ENCODE data around the gene MYO6. TPM values are rescaled to one million over a fixed set of nuclear protein-coding genes. Genes with fewer than 3 reads are reported as not detected.

The MYO6 gene
- total RNA-seq, 2 donors from 2014 or later = 72.3 to 80.9 TPM

DNA sequence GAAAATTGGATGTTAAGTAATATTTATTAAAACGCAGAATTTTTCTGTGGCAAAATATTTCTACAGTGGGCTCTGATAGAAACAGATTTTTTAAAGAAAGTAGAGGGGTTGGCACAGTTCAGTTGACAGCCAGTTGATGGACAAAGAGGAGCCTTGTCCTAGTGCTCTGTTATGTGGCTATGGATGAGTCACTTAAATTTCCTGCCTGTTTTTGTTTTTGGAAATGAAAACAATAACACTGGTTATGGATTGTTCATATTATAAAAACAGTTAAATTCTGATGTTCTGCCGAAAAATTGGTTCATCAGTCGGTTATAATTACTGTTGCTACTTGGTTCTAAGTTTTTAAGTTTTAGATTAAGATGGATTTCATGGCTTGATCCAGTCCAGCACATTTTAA, 42.8 kb downstream of the MYO6 start:
- no peak overlapping the region for H3K4me3 ChIP-seq
- no peaks in the 10 kb centered on the region for H3K4me1 ChIP-seq
- DNase-seq = no peak
- H3K36me3 ChIP-seq = no peaks in the 10 kb centered on the region
- no peaks in the 10 kb centered on the region for H3K9me3 ChIP-seq
- H3K27ac ChIP-seq = no peak overlapping the region
- intact Hi-C loops (cut with DNase I) = no loop called here
- no peaks in the 10 kb centered on the region for H3K27me3 ChIP-seq
- TF ChIP-seq, protein P1, sequence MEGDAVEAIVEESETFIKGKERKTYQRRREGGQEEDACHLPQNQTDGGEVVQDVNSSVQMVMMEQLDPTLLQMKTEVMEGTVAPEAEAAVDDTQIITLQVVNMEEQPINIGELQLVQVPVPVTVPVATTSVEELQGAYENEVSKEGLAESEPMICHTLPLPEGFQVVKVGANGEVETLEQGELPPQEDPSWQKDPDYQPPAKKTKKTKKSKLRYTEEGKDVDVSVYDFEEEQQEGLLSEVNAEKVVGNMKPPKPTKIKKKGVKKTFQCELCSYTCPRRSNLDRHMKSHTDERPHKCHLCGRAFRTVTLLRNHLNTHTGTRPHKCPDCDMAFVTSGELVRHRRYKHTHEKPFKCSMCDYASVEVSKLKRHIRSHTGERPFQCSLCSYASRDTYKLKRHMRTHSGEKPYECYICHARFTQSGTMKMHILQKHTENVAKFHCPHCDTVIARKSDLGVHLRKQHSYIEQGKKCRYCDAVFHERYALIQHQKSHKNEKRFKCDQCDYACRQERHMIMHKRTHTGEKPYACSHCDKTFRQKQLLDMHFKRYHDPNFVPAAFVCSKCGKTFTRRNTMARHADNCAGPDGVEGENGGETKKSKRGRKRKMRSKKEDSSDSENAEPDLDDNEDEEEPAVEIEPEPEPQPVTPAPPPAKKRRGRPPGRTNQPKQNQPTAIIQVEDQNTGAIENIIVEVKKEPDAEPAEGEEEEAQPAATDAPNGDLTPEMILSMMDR (IDR thresholded peaks at IDR 0.05) = no peak
- H3K9ac ChIP-seq (ENCODE audit: low read depth in 2 of 2, low read length in 2 of 2) = no peak overlapping the region

DNA sequence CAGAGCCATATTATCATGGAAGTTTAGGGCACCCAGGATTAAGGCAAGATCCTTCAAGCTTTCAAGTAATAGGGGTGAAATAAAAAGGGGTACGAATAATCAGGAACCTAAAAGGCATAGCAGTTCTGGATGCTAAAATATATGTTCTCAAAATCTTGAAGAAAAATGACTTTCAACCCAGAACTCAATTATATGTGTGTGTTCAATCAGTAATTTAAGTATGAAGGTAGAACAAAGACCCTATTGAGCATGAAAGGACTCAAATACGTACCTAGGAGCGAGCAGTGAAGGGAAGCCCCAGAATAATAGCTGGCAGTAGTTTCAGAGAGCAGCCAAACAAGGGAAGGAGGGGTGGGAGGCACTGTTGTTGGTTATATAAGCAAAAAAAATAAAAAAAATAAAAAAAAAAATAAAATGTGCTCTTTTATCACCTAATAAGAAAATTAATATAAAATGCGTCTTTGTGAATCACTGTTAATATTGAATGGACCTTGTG, 45.4 kb downstream of the MYO6 start:
- Histone ChIP-seq H3K4me3 (no peak overlapping the region), H3K27me3 (no peaks in the 10 kb centered on the region), H3K27ac (no peak overlapping the region), H3K9me3 (no peaks in the 10 kb centered on the region), H3K36me3 (no peaks in the 10 kb centered on the region), H3K4me1 (no peaks in the 10 kb centered on the region), H3K9ac (ENCODE audit: low read depth in 2 of 2, low read length in 2 of 2) (no peak overlapping the region)
- TF ChIP-seq, protein P1 (IDR thresholded peaks at IDR 0.05) = no peak
- intact Hi-C loops (cut with DNase I) = no loop called here
- no peak for DNase-seq

DNA sequence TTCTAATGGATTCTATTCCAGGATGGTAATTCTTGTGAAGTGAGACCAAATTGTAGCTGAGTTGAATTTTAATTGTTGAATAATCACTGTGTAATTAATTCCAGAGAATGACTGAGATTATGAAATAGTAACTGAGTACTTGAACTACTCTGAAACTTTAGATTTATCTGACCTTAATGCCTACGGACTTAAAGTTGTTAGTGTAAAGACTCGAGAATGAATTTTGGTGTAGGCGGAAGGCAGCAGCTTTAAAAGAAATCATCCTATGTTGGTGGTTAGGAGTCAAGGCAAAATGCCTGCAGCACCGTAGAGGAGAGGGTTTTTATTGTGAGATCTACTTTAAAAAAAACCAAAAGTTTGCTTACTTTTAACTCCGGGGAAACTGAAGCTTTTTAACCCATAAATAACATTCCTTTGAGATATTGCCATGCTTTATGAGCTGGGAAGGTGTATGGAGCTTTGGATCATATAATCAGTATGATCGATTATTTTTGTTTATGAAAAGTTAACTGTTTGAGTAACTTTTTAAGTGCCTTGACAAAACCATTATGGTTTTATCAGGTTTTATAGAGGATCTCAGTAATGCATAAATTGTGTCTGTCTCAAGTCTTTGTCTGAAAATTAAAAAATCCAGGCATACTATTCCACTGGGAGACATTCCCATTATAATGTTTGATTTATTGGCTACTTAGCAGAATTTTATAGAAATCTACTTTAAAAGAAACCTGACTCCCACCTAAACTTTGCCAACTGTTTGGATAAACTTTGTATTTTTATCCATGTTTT, 46.1 kb downstream of the MYO6 start:
- Histone ChIP-seq H3K9me3 (no peaks in the 10 kb centered on the region), H3K36me3 (no peaks in the 10 kb centered on the region), H3K27me3 (no peaks in the 10 kb centered on the region), H3K9ac (ENCODE audit: low read depth in 2 of 2, low read length in 2 of 2) (no peak overlapping the region), H3K27ac (no peak overlapping the region), H3K4me1 (no peaks in the 10 kb centered on the region), H3K4me3 (no peak overlapping the region)
- intact Hi-C loops (cut with DNase I) = no loop called here
- DNase-seq = no peak
- TF ChIP-seq, protein P1 (IDR thresholded peaks at IDR 0.05) = no peak

DNA sequence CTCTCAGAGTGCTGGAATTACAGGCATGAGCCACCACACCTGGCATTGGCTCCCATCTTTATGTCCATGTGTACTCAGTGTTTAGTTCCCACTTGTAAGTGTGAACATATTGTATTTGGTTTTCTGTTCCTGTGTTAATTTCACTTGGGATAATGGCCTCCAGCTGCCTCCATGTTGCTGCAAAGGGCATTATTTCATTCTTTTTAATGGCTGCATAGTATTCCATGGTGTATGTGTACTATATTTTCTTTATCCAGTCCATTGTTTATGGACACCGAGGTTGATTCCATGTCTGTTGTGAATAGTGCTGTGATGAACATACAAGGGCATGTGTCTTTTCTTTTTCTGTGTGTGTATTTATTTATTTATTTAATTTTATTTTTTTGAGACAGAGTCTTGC, 47.7 kb downstream of the MYO6 start:
- DNase-seq = no peak
- no peaks in the 10 kb centered on the region for H3K9me3 ChIP-seq
- TF ChIP-seq, protein P1 (IDR thresholded peaks at IDR 0.05) = no peak
- H3K4me1 ChIP-seq = no peaks in the 10 kb centered on the region
- H3K27me3 ChIP-seq = no peaks in the 10 kb centered on the region
- H3K36me3 ChIP-seq = no peaks in the 10 kb centered on the region
- intact Hi-C loops (cut with DNase I) = no loop called here
- no peak overlapping the region for H3K27ac ChIP-seq
- no peak overlapping the region for H3K9ac ChIP-seq (ENCODE audit: low read depth in 2 of 2, low read length in 2 of 2)
- H3K4me3 ChIP-seq = no peak overlapping the region

GRCh38 chr6:75800133-75800532, 51.1 kb downstream of the MYO6 start:
- no peaks in the 10 kb centered on the region for H3K27me3 ChIP-seq
- no peak overlapping the region for H3K9ac ChIP-seq (ENCODE audit: low read depth in 2 of 2, low read length in 2 of 2)
- TF ChIP-seq, protein P1 (IDR thresholded peaks at IDR 0.05) = no peak
- H3K36me3 ChIP-seq = no peaks in the 10 kb centered on the region
- H3K9me3 ChIP-seq = no peaks in the 10 kb centered on the region
- H3K4me3 ChIP-seq = no peak overlapping the region
- no peaks in the 10 kb centered on the region for H3K4me1 ChIP-seq
- DNase-seq = no peak
- H3K27ac ChIP-seq = no peak overlapping the region
- intact Hi-C loops (cut with DNase I) = no loop called here
